CD8-positive, alpha-beta memory T cell (primary cell): ENCODE data around the gene RHOF. TPM values are rescaled to one million over a fixed set of nuclear protein-coding genes. Genes with fewer than 3 reads are reported as not detected.

Experiments used
- CTCF ChIA-PET: fragments of 350-600 bp; sonication (Branson Sonifier 250); formaldehyde crosslinking; loops from one replicate; lab custom pipeline; 2021; ENCODE audit warnings: antibody characterized with exemption; lab: Charles Lee
- POLR2A ChIA-PET: fragments of 350-600 bp; sonication (Branson Sonifier 250); formaldehyde crosslinking; loops from one replicate; lab custom pipeline; 2021; ENCODE audit warnings: antibody characterized with exemption; lab: Charles Lee
- DNase-seq, 5 donors: peaks; one replicate each; pipeline versions ENCODE4 v3.0.0 to v3.0.0-alpha.2; 2020 to 2022; ENCODE audit warnings: mixed read lengths in 1 of 5
- H3K27ac ChIP-seq: one replicate; pipeline ENCODE4 v1.7.0; 2013; ENCODE audit warnings: low read depth, mild to moderate bottlenecking, low read length, moderate library complexity
- H3K27me3 ChIP-seq: 2 replicates; pipeline ENCODE4 v1.7.0; 2013; ENCODE audit warnings: low read length, mild to moderate bottlenecking; ENCODE audit not compliant: insufficient read depth, poor library complexity, severe bottlenecking
- H3K36me3 ChIP-seq: 2 replicates; pipeline ENCODE4 v1.7.0; 2013; ENCODE audit warnings: mild to moderate bottlenecking, low read length, moderate library complexity; ENCODE audit not compliant: insufficient read depth
- H3K4me1 ChIP-seq: 2 replicates; pipeline ENCODE4 v1.7.0; 2013; ENCODE audit warnings: mild to moderate bottlenecking, low read length, moderate library complexity; ENCODE audit not compliant: insufficient read depth
- H3K4me3 ChIP-seq: 2 replicates; pipeline ENCODE4 v1.7.0; 2013; ENCODE audit warnings: mild to moderate bottlenecking, low read length
- H3K9me3 ChIP-seq: 2 replicates; pipeline ENCODE4 v1.7.0; 2013; ENCODE audit warnings: mild to moderate bottlenecking, low read length
- H3K27ac Mint-ChIP-seq, 8 donors: one replicate each; pipeline ENCODE4 v1.8.0; 2020 to 2021; ENCODE audit warnings: mixed read lengths in 8 of 8, mild to moderate bottlenecking in 6 of 8, inconsistent platforms in 3 of 8, moderate library complexity in 3 of 8
- H3K27me3 Mint-ChIP-seq, 2 donors: one replicate each; pipeline ENCODE4 v1.8.0; 2020 to 2021; ENCODE audit warnings: mixed read lengths in 2 of 2, mild to moderate bottlenecking in 1 of 2, moderate library complexity in 1 of 2
- H3K36me3 Mint-ChIP-seq, 3 donors: one replicate each; pipeline ENCODE4 v1.8.0; 2020 to 2021; ENCODE audit warnings: mixed read lengths in 3 of 3, inconsistent platforms in 1 of 3, mild to moderate bottlenecking in 1 of 3
- H3K4me1 Mint-ChIP-seq, 3 donors: one replicate each; pipeline ENCODE4 v1.8.0; 2020 to 2021; ENCODE audit warnings: mixed read lengths in 3 of 3, inconsistent platforms in 1 of 3, mild to moderate bottlenecking in 1 of 3
- H3K4me3 Mint-ChIP-seq, 7 donors: one replicate each; pipeline ENCODE4 v1.8.0; 2020 to 2021; ENCODE audit warnings: mixed read lengths in 7 of 7, mild to moderate bottlenecking in 6 of 7, moderate library complexity in 4 of 7, inconsistent platforms in 2 of 7
- H3K9me3 Mint-ChIP-seq, 5 donors: one replicate each; pipeline ENCODE4 v1.8.0; 2020 to 2022; ENCODE audit warnings: mixed read lengths in 5 of 5, mild to moderate bottlenecking in 3 of 5, moderate library complexity in 2 of 5, inconsistent platforms in 1 of 5
- polyA plus RNA-seq: library from polyadenylated mRNA; unstranded; fragments of 300-500 nt; fragmentation: Illumina TruSeq; gene quantifications from one replicate; pipeline ENCODE4 v1.2.3, GENCODE V29; 2021
- total RNA-seq, 2 experiments: library from RNA; stranded (reverse); gene quantifications; one replicate each; pipeline ENCODE4 v1.2.3, GENCODE V29; 2021

Gene RHOF
- total and polyA plus RNA-seq, 3 experiments from 2014 or later: 139 to 152 (median 145) TPM

DNA sequence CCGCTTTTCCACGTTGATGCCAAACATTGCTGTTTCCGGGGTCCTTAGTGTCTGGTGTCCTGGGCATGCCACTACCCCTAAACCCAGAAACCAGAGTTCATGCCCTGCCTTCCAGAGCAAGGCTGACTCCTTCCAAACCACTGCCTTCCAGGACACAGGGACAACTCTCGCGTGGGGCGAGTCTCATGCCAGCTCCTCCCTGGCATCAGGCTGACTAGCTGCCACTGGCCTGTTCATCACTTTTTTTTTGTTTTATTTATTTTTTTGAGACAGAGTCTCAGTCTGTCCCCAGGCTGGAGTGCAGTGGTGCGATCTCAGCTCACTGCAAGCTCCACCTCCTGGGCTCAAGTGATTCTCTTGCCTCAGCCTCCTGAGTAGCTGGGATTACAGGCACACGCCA is 15.1 kb upstream of the RHOF start:
- DNase-seq: no peak
- Mint-ChIP-seq H3K36me3 (peaks cover 0 to 74% (median 10%) of the 10 kb centered on the region in 3 donors), H3K27me3 (peaks cover 0 to 3% of the 10 kb centered on the region in 2 donors), H3K9me3 (no peaks in the 10 kb centered on the region), H3K4me1 (peaks cover 42 to 72% (median 57%) of the 10 kb centered on the region in 3 donors), H3K27ac (peak overlapping the region in 6 of 8 donors; percentile 26 to 82 (median 46)), H3K4me3 (peak overlapping the region in 4 of 7 donors; percentile 25 to 64 (median 50))
- Histone ChIP-seq H3K36me3 (peaks cover 33% of the 10 kb centered on the region), H3K4me3 (no peak overlapping the region), H3K27ac (no peak overlapping the region), H3K27me3 (no peaks in the 10 kb centered on the region), H3K9me3 (no peaks in the 10 kb centered on the region), H3K4me1 (peaks cover 48% of the 10 kb centered on the region)
- ChIA-PET CTCF (interaction anchor here (1.0 to 38.2 kb wide), 3 partner anchors 26 to 30 kb away, joined by 3 to 1908 read pairs (median 3); partner anchors contain the start of genes RHOF and SETD1B), POLR2A (interaction anchor here (5.5 to 9.1 kb wide), 2 partner anchors 10 to 16 kb away, joined by 235 to 277 read pairs; partner anchors contain the start of genes RHOF and SETD1B)

- H3K4me3 ChIP-seq: no peak overlapping the region
Observed at GRCh38 chr12:121807642-121808347, 14.3 kb upstream of the RHOF start.

GRCh38 chr12:121806546-121807423 is 13.3 kb upstream of the RHOF start:
- Mint-ChIP-seq H3K36me3 (peaks cover 0 to 71% (median 9%) of the 10 kb centered on the region in 3 donors), H3K27ac (peak overlapping the region; percentile 91 to 99 (median 98)), H3K4me3 (peak overlapping the region; percentile 93 to 100 (median 97)), H3K27me3 (peaks cover 0 to 1% of the 10 kb centered on the region in 2 donors), H3K9me3 (no peaks in the 10 kb centered on the region), H3K4me1 (peaks cover 33 to 56% (median 51%) of the 10 kb centered on the region in 3 donors)
- Histone ChIP-seq H3K9me3 (no peaks in the 10 kb centered on the region), H3K36me3 (peaks cover 33% of the 10 kb centered on the region), H3K27me3 (no peaks in the 10 kb centered on the region), H3K4me1 (peaks cover 32% of the 10 kb centered on the region), H3K4me3 (peak overlapping the region; percentile 90), H3K27ac (peak overlapping the region; percentile 66)
- ChIA-PET CTCF (interaction anchor here (1.3 to 38.2 kb wide), 2 partner anchors 24 to 107 kb away, joined by 3 to 1908 read pairs; partner anchors contain the start of genes RHOF and SETD1B), POLR2A (interaction anchor here (0.6 to 9.1 kb wide), 7 partner anchors 9 to 467 kb away, joined by 3 to 235 read pairs (median 4); partner anchors contain the start of genes ORAI1 and RHOF)
- DNase-seq: no peak

More at GRCh38 chr12:121807642-121808347, 14.3 kb upstream of the RHOF start:
- Histone ChIP-seq H3K9me3 (no peaks in the 10 kb centered on the region), H3K4me1 (peaks cover 40% of the 10 kb centered on the region), H3K27ac (no peak overlapping the region), H3K27me3 (no peaks in the 10 kb centered on the region), H3K36me3 (peaks cover 33% of the 10 kb centered on the region)
- Mint-ChIP-seq H3K9me3 (no peaks in the 10 kb centered on the region), H3K36me3 (peaks cover 0 to 70% (median 9%) of the 10 kb centered on the region in 3 donors), H3K27ac (peak overlapping the region in 6 of 8 donors; percentile 17 to 85 (median 63)), H3K4me1 (peaks cover 35 to 64% (median 53%) of the 10 kb centered on the region in 3 donors), H3K27me3 (peaks cover 0 to 1% of the 10 kb centered on the region in 2 donors), H3K4me3 (peak overlapping the region; percentile 11 to 97 (median 86))
- DNase-seq: no peak
- ChIA-PET POLR2A (interaction anchor here (1.0 to 9.1 kb wide), 3 partner anchors 8 to 15 kb away, joined by 3 to 235 read pairs (median 13); partner anchors contain the start of gene RHOF), CTCF (interaction anchor here (1.3 to 38.2 kb wide), 3 partner anchors 25 to 108 kb away, joined by 3 to 1908 read pairs (median 3); partner anchors contain the start of genes RHOF and SETD1B)

DNA sequence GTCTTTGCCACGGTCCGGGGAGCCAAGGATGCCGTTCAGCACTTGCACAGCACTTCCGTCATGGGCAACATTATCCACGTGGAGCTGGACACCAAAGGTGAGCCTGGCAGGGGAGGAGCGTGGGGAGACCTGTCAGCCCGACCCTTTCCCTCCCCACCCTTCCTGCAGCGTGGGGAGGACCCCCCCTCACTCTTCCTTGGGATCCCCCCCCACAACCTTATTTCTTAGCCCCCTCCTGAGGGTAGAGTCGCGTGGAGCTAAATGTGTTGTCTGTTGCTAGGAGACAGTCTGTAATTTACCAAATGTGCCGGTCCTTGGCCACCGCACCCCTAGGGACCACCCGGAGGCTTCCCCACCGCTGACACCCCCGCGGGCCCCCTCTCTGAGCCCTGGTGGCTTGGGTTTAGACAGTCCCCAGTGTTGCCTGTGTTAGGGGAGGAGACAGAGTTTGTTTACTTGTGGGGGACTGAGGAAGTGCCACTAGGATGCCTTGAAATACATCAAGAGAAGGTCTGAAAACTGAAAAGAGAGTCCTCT is 12.6 kb upstream of the RHOF start:
- Histone ChIP-seq H3K4me3 (peak overlapping the region; percentile 90), H3K36me3 (peaks cover 32% of the 10 kb centered on the region), H3K4me1 (peaks cover 25% of the 10 kb centered on the region), H3K9me3 (no peaks in the 10 kb centered on the region), H3K27ac (peak overlapping the region; percentile 66), H3K27me3 (no peaks in the 10 kb centered on the region)
- CTCF ChIA-PET: interaction anchor here (38.2 kb wide), 1 partner anchor 24 kb away, joined by 1908 read pairs; the partner anchor contains the start of genes RHOF and SETD1B
- Mint-ChIP-seq H3K36me3 (peaks cover 0 to 74% (median 11%) of the 10 kb centered on the region in 3 donors), H3K4me1 (peaks cover 28 to 49% (median 49%) of the 10 kb centered on the region in 3 donors), H3K4me3 (peak overlapping the region; percentile 93 to 100 (median 97)), H3K27ac (peak overlapping the region; percentile 91 to 99 (median 98)), H3K27me3 (peaks cover 0 to 1% of the 10 kb centered on the region in 2 donors), H3K9me3 (no peaks in the 10 kb centered on the region)
- POLR2A ChIA-PET: interaction anchor here (0.6 to 9.1 kb wide), 9 partner anchors 8 to 466 kb away, joined by 3 to 235 read pairs (median 4); partner anchors contain the start of genes ORAI1, RHOF and TMEM120B
- DNase-seq: peak in 3 of 5 donors; percentile 57 to 76 (median 75)

GRCh38 chr12:121805171-121806008 is 11.9 kb upstream of the RHOF start:
- Histone ChIP-seq H3K36me3 (peaks cover 25% of the 10 kb centered on the region), H3K27ac (peak overlapping the region; percentile 75), H3K4me3 (peak overlapping the region; percentile 90), H3K4me1 (peaks cover 18% of the 10 kb centered on the region), H3K9me3 (no peaks in the 10 kb centered on the region), H3K27me3 (no peaks in the 10 kb centered on the region)
- peak in 1 of 5 donors; percentile 43 for DNase-seq
- Mint-ChIP-seq H3K36me3 (peaks cover 0 to 70% (median 11%) of the 10 kb centered on the region in 3 donors), H3K9me3 (no peaks in the 10 kb centered on the region), H3K27ac (peak overlapping the region; percentile 75 to 99 (median 98)), H3K27me3 (peaks cover 0 to 1% of the 10 kb centered on the region in 2 donors), H3K4me1 (peaks cover 23 to 43% (median 42%) of the 10 kb centered on the region in 3 donors), H3K4me3 (peak overlapping the region; percentile 93 to 100 (median 97))
- ChIA-PET CTCF (interaction anchor here (38.2 kb wide), 1 partner anchor 23 kb away, joined by 1908 read pairs; the partner anchor contains the start of genes RHOF and SETD1B), POLR2A (interaction anchor here (0.5 to 9.1 kb wide), 7 partner anchors 12 to 509 kb away, joined by 3 to 235 read pairs (median 4); partner anchors contain the start of genes CAMKK2, RHOF and TMEM120B)

GRCh38 chr12:121804417-121805111 is 11.1 kb upstream of the RHOF start:
- peak; percentile 48 to 82 (median 62) for DNase-seq
- Mint-ChIP-seq H3K27me3 (peaks cover 0 to 1% of the 10 kb centered on the region in 2 donors), H3K9me3 (no peaks in the 10 kb centered on the region), H3K27ac (peak overlapping the region; percentile 92 to 99 (median 96)), H3K4me3 (peak overlapping the region; percentile 93 to 100 (median 97)), H3K36me3 (peaks cover 0 to 66% (median 9%) of the 10 kb centered on the region in 3 donors), H3K4me1 (peaks cover 23 to 40% (median 37%) of the 10 kb centered on the region in 3 donors)
- Histone ChIP-seq H3K27ac (peak overlapping the region; percentile 75), H3K36me3 (peaks cover 20% of the 10 kb centered on the region), H3K4me1 (peaks cover 18% of the 10 kb centered on the region), H3K4me3 (peak overlapping the region; percentile 78), H3K9me3 (no peaks in the 10 kb centered on the region), H3K27me3 (no peaks in the 10 kb centered on the region)
- ChIA-PET POLR2A (interaction anchor here (0.6 to 12.2 kb wide), 17 partner anchors 7 to 902 kb away, joined by 3 to 277 read pairs (median 4); partner anchors contain the start of genes DIABLO, MLXIP, ORAI1 and PSMD9), CTCF (interaction anchor here (38.2 to 44.0 kb wide), 2 partner anchors 4 to 22 kb away, joined by 1908 read pairs; partner anchors contain the start of genes RHOF and SETD1B)
